NCI-H146 treated with DMSO at 0.1 percent for 48 hours (cell line): ENCODE results near the gene DGKQ.

Source experiments
- DNase-seq: peaks from one replicate; lab custom pipeline; 2025; ENCODE audit not compliant: unreplicated experiment; lab: John Stamatoyannopoulos, UW

The DGKQ gene, protein sequence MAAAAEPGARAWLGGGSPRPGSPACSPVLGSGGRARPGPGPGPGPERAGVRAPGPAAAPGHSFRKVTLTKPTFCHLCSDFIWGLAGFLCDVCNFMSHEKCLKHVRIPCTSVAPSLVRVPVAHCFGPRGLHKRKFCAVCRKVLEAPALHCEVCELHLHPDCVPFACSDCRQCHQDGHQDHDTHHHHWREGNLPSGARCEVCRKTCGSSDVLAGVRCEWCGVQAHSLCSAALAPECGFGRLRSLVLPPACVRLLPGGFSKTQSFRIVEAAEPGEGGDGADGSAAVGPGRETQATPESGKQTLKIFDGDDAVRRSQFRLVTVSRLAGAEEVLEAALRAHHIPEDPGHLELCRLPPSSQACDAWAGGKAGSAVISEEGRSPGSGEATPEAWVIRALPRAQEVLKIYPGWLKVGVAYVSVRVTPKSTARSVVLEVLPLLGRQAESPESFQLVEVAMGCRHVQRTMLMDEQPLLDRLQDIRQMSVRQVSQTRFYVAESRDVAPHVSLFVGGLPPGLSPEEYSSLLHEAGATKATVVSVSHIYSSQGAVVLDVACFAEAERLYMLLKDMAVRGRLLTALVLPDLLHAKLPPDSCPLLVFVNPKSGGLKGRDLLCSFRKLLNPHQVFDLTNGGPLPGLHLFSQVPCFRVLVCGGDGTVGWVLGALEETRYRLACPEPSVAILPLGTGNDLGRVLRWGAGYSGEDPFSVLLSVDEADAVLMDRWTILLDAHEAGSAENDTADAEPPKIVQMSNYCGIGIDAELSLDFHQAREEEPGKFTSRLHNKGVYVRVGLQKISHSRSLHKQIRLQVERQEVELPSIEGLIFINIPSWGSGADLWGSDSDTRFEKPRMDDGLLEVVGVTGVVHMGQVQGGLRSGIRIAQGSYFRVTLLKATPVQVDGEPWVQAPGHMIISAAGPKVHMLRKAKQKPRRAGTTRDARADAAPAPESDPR

DNA sequence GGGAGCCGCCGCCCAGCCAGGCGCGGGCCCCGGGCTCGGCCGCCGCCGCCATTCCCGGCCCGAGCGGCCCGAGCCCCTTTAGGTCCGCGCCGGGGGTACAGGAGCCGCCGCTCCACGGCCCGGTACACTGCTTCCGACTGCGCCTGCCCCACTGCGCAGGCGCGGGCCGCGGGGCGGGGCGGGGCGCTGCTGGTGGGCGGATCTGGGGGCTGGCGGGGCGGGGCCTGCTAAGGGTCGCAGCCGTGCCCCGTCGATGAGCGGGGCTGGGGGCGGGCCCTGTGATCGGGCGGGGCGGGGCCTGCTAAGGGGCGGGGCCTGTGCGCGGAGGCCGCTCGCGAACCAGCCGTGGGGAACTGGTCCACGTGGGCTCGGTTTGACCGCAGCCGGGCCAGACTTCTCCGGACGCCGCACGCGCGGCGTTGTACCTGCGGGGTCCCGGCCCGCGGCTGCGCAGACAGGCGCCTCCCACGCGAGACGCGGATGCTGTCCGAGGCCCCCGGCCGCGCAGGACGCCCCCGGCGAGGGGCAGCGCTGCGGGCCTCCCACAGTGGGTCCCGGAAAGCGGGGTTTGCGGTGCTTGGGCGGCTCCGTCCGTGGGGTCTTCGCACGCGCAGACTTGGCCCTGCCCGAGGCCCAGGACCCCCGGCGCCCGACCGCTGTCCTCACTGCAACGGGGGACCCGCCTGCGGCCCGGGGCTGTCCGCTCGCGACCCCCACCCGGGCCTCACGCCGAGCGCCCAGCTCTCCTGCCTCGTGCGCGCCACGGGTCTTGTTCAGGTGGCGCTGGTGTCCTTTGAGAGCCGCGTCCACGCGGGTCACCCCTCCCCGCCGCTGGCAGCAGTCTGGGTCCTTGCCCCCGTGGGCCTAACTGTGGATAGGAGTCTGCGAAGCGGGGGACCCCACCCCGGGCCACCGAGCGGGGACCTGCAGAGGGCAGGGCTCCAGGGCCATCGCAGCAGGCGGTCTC lies at the start of gene DGKQ:
Gene DGKQ (minus strand): TSS at position 139 of the 967 bp plus-strand sequence. CDS start 87 bp downstream, at position 52.
- peak; percentile 17 for DNase-seq

DNA sequence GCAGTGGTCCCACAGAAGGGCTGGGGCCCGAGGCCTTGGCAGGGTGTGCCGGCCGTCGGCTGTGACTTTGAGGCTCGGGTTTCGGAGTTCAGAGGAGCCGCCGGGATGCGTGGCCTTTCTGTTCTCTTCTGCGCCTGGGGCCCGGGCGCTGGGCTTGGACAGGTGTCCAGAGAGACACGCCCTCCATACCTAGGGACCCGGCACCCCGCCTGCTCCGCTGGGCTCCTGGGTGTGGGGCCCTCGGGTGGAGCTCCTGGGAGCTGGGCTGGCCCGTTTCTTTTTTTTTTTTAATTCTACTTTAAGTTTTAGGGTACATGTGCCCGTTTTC lies 49.3 kb upstream of the DGKQ start:
- no peak for DNase-seq

DNA sequence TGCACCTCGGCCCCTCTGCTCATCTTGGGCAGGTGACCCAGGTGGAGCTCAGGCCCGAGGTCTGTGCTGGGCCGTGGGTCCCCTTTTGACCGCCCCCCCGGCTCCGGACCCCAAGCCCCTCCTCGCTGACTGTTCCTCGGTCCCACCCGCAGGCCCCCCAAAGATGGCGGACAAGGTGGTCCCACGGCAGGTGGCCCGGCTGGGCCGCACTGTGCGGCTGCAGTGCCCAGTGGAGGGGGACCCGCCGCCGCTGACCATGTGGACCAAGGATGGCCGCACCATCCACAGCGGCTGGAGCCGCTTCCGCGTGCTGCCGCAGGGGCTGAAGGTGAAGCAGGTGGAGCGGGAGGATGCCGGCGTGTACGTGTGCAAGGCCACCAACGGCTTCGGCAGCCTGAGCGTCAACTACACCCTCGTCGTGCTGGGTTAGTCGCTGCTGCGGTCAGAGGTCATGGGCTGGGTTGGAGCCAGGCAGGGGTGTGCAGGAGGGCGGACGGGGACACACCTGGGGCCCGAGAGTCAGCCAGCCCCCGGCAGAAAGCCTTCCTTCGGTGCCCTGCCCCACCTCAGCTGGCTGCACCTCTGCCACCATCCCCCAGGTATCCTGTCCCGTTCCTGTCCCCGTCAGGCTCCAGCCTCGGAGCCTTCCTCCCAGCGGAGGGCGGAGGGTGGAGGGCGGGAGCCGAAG lies 48.8 kb upstream of the DGKQ start:
- no peak for DNase-seq

DNA sequence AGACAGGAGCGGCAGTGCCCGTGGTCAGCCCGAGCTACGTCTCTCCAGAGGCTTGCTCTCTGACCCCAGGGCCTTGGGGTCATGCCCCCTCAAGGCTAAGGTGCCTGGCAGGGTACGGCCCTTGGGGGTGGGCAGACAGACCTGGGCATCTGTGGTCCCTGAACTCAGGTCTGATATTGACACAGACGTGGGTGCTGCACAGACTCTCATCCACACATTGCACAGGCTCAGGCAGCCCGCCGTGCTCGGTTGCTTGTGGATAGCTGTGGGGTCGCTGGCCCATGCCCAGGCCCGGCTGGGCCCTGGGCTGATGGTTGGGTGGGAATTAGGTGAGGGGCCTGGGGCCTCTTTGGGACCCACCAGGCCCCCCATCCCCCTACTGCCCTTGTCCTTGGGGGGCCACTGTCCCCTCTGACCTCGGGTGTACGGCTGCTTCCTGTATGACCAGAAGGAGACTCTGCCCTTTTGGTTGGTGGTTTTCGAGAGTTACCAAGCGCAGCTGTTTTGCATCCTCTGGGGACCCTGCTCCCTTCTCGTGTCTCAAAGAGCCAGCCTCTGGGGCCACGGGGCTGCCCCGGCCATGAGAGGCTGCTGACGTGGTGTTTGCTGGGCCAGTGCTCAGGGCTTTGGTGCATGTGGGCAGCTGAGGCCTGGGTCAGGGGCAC lies 48.1 kb upstream of the DGKQ start:
- DNase-seq: no peak

DNA sequence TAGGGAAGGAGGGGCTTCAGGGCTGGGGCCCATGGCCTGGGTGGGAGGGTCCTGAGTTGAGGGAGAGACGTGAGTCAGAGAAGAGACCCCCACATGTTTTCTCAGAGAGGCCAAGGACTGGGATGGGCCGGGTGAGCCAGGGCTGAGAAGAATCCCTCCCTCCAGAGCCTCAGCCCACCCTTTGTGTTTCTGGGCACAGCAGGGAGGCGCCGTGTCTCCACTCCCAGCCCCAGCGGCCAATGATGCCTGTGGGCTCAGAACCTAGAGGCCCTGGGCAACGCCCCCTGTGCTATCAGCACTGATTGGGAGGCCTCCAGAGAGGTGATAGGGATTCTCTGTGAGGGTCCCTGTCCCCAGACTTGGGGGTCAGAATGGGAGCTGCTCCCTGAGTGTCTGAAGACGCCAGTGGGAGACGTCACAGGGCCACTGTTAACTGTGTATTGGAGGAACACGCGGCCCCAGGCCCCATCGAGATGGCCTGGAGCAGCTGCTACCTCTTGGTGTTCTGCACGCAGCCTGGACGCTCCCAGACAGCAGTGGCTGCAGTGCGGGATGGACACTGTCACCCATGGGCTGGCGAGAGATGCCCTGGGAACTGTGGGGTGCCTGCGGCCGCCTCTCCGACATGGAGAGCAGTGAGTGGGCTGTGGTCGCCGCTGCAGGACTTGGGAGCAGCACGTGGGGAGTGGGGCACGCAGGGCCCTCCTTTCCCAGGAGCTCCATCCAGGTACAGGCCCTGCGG lies 46.5 kb upstream of the DGKQ start:
- DNase-seq: no peak

DNA sequence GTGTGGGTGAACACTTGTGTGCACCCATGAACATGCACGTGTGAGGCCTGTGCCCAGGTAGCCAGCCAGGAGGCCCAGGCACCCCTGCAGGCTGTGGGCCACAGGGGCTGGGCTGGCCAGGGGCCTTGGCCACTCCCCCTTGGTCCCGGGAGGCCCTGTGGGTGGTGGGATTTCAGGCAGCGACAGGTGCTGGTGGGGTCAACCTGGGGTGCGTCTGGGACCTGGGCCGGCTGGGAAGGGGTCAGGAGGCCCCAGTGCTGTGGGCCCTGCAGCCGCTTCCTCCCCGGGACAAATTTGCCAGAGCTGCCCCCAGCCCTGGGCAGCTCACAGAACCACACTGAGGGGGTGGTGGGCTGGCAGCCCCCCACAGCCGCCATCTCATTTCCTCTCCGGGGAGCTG lies 46.0 kb upstream of the DGKQ start:
- DNase-seq: no peak

DNA sequence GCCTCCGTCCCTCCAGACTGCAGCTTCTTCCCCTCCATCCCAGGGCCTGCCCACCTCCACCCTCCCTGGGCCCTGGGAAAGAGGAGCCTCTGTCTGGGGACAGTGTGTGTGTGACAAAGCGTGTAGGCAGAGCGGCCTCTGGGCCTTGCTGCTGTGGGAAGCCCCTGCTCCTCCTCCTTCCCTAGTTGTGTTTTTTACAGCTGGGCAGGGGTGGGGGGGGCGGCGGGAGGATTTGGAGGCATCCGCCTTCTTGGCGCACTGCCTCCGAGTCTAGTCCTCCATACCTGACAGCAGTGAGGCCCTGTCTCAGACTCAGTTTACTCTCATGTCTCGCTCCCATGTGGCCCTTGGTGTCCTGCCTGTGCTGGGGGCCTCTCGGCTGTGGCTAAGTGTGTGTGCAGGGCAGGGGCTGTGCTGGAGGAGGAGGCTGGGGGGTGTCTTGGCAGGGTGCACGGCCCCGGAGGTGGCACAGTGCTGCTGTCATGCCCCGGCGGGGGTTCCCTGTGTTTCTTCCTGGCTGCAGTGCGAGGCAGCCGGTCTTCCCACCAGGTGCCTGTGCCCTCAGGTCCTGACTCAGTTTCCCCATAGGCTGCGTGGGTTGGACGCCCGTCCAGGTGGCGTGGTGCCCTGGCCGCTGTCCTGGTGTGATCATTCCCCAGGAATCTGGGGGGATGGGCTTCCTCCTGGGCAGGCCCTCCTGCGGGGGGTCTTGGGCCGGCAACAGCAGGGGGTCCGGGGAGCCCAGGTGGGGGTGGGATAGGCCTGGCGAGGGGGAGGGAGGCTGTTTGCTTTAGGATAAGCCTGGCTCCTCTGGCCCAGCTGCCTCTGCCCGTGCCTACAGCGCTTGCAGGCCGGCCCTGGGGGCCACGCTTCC lies 45.0 kb upstream of the DGKQ start:
- no peak for DNase-seq

DNA sequence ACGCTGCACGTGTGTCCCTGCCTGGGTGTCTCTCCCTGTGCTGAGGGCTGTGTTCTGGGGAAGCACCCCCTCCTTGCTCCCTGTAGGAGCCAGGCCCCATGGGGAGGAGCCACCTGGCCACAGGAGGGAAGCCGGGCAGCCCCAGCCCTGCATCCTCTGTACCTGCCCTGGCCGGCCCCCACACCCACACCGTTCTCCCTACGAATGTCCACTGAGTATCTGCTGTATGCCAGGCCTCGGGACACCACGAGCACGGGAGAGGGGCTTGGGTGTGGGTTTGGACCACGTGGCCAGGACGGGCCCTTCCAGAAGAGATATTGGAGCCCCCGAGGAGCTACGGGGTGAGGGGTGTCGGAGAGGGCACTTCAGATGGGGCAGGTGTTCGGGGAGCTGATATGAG lies 44.3 kb upstream of the DGKQ start:
- no peak for DNase-seq

DNA sequence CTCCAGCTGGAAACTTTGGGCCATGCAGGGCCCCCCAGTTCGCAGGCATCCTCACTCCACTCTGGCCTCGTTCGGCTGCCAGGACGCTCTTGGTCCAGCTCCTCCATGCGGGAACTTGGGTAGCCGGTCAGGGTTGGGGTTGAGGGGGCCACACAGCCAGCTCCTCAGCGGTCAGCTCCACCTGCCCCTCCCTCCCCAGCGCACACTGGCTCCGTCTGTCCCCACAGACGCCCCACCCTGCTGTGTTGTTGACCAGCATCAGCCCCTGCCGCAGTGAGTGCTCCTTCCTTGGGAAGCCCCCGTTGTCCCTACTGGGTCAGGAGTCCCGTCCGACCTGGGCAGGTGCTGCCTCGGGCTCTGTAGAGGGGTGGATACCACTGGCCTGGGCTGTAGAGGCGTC lies 43.8 kb upstream of the DGKQ start:
- DNase-seq: no peak

DNA sequence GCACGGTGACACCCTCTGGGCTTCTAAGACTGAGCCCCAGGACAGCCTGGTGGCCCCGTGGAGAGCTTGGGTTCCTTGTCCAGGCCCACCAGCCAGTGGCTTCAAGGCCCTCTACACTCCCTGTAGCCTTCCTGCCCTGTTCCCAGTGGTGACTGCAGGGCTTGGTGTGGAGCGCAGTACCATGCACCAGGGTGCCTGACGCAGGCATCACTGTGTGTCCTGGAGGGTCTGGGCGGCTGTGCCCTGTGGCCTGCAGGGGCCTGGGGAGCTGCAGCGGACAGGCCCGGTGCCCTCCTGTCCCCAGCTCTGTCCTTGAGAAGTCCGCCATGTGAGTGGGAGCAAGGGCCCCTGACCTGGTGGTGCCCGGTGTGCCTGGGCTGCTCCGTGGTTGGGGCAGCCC lies 42.4 kb upstream of the DGKQ start:
- no peak for DNase-seq

DNA sequence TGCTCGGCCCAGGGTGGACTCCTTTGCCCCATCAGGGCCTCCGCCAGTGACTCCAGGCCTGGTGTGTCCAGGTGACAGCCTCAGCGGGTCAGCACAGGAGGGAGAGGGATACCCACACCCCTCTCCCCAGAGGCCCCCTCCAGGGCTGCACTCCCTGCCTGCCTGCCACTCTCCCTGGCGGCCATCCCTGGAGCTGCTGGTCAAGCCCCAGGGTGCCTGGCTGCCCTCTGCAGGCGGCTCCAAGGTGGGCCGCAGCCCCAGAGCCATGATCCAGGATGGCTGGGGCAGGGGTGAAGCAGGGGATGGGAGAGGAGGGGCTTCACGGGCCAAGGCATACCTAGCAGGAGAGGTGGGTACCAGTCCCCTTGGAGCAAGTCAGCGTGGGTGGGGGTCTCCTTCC lies 41.8 kb upstream of the DGKQ start:
- DNase-seq: no peak

DNA sequence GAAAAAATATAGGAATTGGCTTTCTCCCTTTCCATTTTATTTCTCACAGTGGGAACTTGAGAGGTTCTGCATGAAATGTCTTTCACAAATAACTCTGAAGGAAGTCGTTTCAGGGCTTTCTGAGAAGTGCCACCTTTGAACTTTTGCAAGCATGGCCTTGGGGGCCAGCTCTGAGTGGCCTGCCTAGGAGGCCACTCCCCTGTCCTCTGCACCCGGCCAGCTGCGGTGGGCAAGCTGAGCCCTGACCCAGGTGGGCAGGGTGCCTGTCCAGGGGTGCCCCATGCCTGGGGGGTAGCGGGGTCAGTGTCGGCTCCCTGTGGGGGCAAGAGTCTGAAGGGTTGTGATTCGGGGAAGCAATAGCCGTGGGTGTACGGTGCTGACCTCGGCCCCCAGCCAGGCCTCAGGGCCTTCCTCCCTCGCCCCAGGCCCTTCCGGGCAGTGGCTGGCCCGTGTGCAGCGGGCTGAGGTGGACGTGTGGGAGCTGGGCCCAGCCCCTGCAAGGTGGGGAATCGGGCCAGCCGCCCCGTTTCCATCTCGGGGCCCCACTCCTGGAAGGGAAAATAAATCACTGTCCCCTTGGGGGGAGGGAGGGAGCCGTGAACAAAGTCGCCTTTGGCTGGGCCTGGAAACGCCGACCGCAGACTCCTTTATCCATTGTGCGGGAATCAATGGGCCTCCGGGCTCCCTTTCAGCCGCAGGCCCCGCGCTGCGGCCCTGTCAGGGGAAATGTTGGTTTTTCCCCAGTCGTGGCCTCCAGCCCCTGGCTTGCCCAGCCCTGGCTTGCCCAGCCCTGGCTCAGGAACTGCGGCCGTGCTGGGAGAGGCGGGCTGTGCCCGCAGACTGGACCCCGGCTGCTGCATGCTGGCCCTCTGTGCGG lies 41.2 kb upstream of the DGKQ start:
- no peak for DNase-seq

DNA sequence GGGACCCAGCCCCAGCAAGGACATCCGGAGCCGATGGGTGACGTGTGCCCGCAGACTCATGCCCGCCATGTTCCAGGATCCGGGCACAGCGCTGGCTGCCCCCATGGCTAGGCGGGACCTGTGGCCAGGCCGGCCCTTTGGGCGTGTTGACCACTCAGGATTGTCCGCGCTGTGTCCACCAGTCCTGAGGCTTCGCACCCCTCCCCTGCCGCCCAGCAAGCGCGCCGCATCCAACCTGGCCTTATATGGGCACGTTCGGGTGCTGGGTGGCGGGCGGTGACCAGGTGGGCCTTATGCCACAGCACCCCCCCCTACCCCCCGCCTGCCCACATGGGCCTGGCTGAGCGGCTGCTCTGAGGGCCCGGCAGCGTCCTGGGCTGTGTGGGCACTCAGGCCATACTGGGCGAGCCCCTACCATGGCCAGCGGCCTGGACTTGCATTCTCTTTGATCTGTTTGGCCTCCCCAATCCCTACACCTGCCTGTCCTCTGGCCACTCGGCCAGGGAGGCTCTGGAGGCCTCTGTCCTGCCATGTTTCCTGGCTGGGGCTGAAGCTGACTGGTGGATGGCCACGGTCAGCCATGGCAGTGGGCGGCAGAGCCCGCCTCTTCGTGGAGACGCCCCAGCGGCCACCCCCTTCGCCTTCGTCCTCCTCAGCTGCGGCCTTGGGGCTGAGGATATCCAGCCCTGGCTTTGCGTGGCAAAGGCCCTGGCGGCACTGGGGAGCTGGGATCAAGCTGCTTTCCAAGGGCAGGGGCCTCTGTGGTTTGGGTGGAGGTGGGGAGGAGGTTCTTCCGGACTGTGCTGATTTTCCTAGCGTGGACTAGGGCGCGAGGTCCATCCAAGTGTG lies 40.1 kb upstream of the DGKQ start:
- DNase-seq: no peak

DNA sequence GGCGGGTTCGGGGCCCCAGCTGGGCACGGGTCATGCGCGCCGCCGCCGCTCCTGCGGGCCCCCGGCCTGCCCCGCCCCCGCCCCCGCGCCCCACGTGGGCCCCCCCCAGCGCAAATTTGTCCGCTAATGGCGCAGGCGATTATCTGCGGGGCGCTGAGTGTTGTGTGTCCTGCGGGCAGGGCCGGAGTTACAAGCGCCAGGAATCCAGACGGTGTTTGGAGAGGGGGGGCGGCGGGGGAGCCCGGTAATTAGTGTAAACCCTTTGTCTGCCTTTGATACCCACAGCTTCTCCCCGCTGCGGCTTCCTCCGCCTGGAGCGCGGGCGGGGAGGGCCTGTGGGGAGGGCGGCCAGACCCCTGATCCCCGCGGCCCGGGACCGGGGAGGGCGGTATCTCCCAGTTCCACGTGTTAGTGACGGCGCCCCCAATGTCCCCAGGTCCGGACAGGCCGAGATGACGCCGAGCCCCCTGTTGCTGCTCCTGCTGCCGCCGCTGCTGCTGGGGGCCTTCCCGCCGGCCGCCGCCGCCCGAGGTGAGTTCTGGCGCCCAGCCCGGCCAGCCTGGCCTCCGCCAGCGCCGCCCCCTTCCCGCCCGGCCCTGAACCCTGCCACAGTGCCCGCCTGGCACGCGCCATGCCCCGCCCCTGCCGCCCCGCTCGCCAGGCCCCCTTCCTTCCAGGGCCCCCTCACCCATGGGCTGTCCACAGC lies 38.8 kb upstream of the DGKQ start:
- DNase-seq: no peak

DNA sequence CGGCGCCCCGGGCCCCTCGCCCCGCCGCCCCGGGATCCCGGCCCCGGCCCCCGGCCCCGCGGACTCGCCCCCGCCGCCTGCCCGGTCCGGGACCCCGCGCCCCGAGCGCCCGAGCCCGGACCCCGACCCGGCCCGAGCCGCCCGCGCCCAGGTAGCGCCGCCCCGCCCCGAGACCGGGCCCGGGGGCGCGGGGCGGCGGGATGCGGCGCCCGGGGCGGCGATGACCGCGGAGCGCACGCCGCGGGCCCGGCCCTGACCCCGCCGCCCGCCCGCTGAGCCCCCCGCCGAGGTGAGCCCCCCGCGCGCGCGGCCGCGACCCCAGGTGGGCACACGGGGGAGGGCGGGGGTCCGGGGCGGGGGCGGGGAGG lies 38.3 kb upstream of the DGKQ start:
- DNase-seq: no peak
